Hepatocyte (in vitro differentiated cells): Measurements from ENCODE around the gene KCNC4.

Source experiments
- EZH2 ChIP-seq: fragments of 200-600 bp; sonication (generic); IDR thresholded peaks from 2 replicates; pipeline ENCODE4 v1.6.1; 2016; ENCODE audit warnings: antibody characterized with exemption, mild to moderate bottlenecking, borderline replicate concordance
- EZH2phosphoT487 ChIP-seq: fragments of 200-600 bp; sonication (generic); IDR thresholded peaks from one replicate; pipeline ENCODE4 v1.6.1; 2018; ENCODE audit warnings: antibody characterized with exemption, mild to moderate bottlenecking, low read depth, moderate library complexity; ENCODE audit not compliant: unreplicated experiment, severe bottlenecking
- TF ChIP-seq, protein P1 (sequence below): fragments of 200-600 bp; sonication (generic); IDR thresholded peaks from 2 replicates; pipeline ENCODE4 v1.5.1; 2016; ENCODE audit warnings: antibody characterized with exemption, mild to moderate bottlenecking; ENCODE audit not compliant: poor library complexity

DNA sequence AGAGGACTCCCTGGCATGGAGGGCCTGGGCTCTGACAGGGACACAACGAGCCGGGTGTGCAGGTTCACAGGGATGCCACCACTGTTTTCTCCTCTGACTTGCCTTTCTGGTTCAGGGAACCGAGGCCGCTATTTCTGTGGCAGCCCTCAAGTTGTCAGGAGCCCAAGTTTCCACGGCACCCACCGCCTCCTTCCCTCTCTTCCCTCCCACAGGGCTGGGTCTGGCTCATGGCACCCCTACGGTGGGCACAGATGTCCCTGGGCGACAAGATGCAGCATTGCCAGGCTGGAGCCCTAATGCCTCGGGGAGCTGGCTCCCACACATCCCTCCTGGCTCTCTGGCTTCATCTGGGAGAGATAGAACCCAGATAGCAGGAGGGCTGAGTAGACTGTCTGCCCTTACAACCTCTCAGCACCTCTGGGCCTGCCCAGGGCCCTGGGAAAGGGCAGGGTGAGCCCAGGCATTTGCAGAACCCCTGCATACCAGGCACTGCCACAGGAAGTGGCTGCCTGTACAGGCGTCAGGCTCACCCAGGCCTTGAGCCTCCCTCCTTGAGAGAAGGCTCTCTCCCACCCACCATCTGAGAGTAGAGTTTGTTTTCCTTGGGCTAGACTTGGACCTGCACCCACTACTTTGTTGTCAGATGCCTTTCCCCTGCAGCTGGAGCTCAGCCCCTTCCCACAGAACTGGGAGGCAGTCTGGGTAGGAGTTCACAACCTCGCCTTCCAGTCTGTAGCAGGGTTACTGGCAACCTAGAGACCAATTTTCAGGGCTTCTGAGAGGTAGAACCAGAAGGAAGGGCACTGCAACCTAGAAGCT, 20.5 kb downstream of the KCNC4 start:
- TF ChIP-seq, protein P1, sequence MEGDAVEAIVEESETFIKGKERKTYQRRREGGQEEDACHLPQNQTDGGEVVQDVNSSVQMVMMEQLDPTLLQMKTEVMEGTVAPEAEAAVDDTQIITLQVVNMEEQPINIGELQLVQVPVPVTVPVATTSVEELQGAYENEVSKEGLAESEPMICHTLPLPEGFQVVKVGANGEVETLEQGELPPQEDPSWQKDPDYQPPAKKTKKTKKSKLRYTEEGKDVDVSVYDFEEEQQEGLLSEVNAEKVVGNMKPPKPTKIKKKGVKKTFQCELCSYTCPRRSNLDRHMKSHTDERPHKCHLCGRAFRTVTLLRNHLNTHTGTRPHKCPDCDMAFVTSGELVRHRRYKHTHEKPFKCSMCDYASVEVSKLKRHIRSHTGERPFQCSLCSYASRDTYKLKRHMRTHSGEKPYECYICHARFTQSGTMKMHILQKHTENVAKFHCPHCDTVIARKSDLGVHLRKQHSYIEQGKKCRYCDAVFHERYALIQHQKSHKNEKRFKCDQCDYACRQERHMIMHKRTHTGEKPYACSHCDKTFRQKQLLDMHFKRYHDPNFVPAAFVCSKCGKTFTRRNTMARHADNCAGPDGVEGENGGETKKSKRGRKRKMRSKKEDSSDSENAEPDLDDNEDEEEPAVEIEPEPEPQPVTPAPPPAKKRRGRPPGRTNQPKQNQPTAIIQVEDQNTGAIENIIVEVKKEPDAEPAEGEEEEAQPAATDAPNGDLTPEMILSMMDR: no peak
- TF ChIP-seq EZH2 (no peak), EZH2phosphoT487 (no peak)
